IMR-90 (cell line): ENCODE results near the gene RTF1. TPM values are rescaled to one million over a fixed set of nuclear protein-coding genes. Genes with fewer than 3 reads are reported as not detected.

ENCODE experiments used
- ATAC-seq: fragments of 200-7000 bp; cut with Tn5 transposase; 2 replicates; pipeline ENCODE4 v1.9.1; 2020; ENCODE audit warnings: low read depth, mild to moderate bottlenecking, moderate library complexity
- BruUV-seq: library from RNA; stranded (reverse); fragments of 400-500 nt; replicated peaks from 2 replicates; lab custom pipeline; 2021; lab: Mats Ljungman, UMichigan
- CTCF ChIA-PET: fragments of 300-600 bp; formaldehyde crosslinking; extraction: SDS; loops from one replicate; lab custom pipeline; 2021; ENCODE audit warnings: antibody characterized with exemption; lab: Yijun Ruan, JAX
- POLR2A ChIA-PET: fragments of 300-600 bp; sonication (Branson Sonifier 250); formaldehyde crosslinking; loops from one replicate; lab custom pipeline; 2022; ENCODE audit warnings: antibody characterized with exemption; ENCODE audit not compliant: unreplicated experiment; lab: Charles Lee
- DNase-seq: peaks from one replicate; pipeline ENCODE4 v3.0.0; 2013
- H2AFZ ChIP-seq: replicated peaks from 2 replicates; pipeline ENCODE3; 2013; ENCODE audit warnings: low read length, mild to moderate bottlenecking; ENCODE audit not compliant: poor library complexity
- H2AK5ac ChIP-seq: 2 replicates; pipeline ENCODE4 v1.6.1; 2013; ENCODE audit warnings: low read depth, low read length, inconsistent platforms
- H2AK9ac ChIP-seq: replicated peaks from 2 replicates; pipeline ENCODE3; 2013; ENCODE audit warnings: mild to moderate bottlenecking, low read depth, low read length, moderate library complexity; ENCODE audit not compliant: poor library complexity
- H2BK120ac ChIP-seq: 2 replicates; pipeline ENCODE4 v1.6.1; 2013; ENCODE audit warnings: low read depth, low read length, inconsistent platforms
- H2BK15ac ChIP-seq: 3 replicates; pipeline ENCODE4 v1.6.1; 2013; ENCODE audit warnings: low read depth, low read length, inconsistent platforms
- H2BK20ac ChIP-seq: 2 replicates; pipeline ENCODE4 v1.6.1; 2013; ENCODE audit warnings: low read depth, mild to moderate bottlenecking, inconsistent platforms, low read length, moderate library complexity
- H2BK5ac ChIP-seq: 2 replicates; pipeline ENCODE4 v1.6.1; 2013; ENCODE audit warnings: mild to moderate bottlenecking, low read depth, low read length, inconsistent platforms; ENCODE audit not compliant: poor library complexity, severe bottlenecking
- H3K14ac ChIP-seq: replicated peaks from 2 replicates; pipeline ENCODE4 v1.6.1; 2013; ENCODE audit warnings: low read depth, low read length, inconsistent platforms
- H3K18ac ChIP-seq: 2 replicates; pipeline ENCODE4 v1.6.1; 2013; ENCODE audit warnings: low read depth, low read length, control low read depth
- H3K23ac ChIP-seq: 2 replicates; pipeline ENCODE4 v1.6.1; 2013; ENCODE audit warnings: low read depth, low read length, inconsistent platforms
- H3K27ac ChIP-seq: 2 replicates; pipeline ENCODE4 v1.5.1; 2013; ENCODE audit warnings: mild to moderate bottlenecking, control low read depth, low read length; ENCODE audit not compliant: insufficient read depth
- H3K27me3 ChIP-seq: 2 replicates; pipeline ENCODE4 v1.6.1; 2013; ENCODE audit warnings: low read length; ENCODE audit not compliant: control insufficient read depth, insufficient read depth
- H3K36me3 ChIP-seq: 2 replicates; pipeline ENCODE4 v1.6.1; 2013; ENCODE audit warnings: low read length, mixed read lengths; ENCODE audit not compliant: control insufficient read depth, insufficient read depth
- H3K4ac ChIP-seq: 2 replicates; pipeline ENCODE4 v1.6.1; 2013; ENCODE audit warnings: low read depth, low read length, inconsistent platforms
- H3K4me1 ChIP-seq: 2 replicates; pipeline ENCODE4 v1.6.1; 2013; ENCODE audit warnings: low read length, mixed read lengths; ENCODE audit not compliant: control insufficient read depth, insufficient read depth
- H3K4me2 ChIP-seq: 2 replicates; pipeline ENCODE4 v1.6.1; 2013; ENCODE audit warnings: low read depth, mild to moderate bottlenecking, control low read depth, low read length, moderate library complexity
- H3K4me3 ChIP-seq: 2 replicates; pipeline ENCODE4 v1.5.1; 2013; ENCODE audit warnings: low read depth, mild to moderate bottlenecking, control low read depth, low read length, moderate library complexity; ENCODE audit not compliant: insufficient read depth
- H3K56ac ChIP-seq: 2 replicates; pipeline ENCODE4 v1.6.1; 2013; ENCODE audit warnings: low read length, inconsistent platforms; ENCODE audit not compliant: insufficient read depth; ENCODE audit errors: extremely low read depth
- H3K79me1 ChIP-seq, 2 experiments: 2 replicates each; pipeline ENCODE4 v1.6.1; 2013; ENCODE audit warnings: low read length in 2 of 2, inconsistent platforms in 1 of 2, low read depth in 1 of 2
- H3K9ac ChIP-seq: 2 replicates; pipeline ENCODE4 v1.6.1; 2013; ENCODE audit warnings: low read depth, low read length, control low read depth
- H3K9me1 ChIP-seq: 2 replicates; pipeline ENCODE4 v1.6.1; 2013; ENCODE audit warnings: low read length, inconsistent platforms; ENCODE audit not compliant: insufficient read depth
- H3K9me3 ChIP-seq: 2 replicates; pipeline ENCODE4 v1.6.1; 2013; ENCODE audit warnings: low read length; ENCODE audit not compliant: control insufficient read depth, insufficient read depth
- H4K20me1 ChIP-seq: 2 replicates; pipeline ENCODE4 v1.6.1; 2013; ENCODE audit warnings: low read length, inconsistent platforms; ENCODE audit not compliant: insufficient read depth
- H4K5ac ChIP-seq: 2 replicates; pipeline ENCODE4 v1.6.1; 2013; ENCODE audit warnings: mild to moderate bottlenecking, low read depth, low read length, control low read depth
- H4K8ac ChIP-seq, 2 experiments: 2 replicates each; pipeline ENCODE4 v1.6.1; 2013; ENCODE audit warnings: low read depth in 2 of 2, low read length in 2 of 2, control low read depth in 1 of 2, inconsistent platforms in 1 of 2
- H4K91ac ChIP-seq: 2 replicates; pipeline ENCODE4 v1.6.1; 2013; ENCODE audit warnings: low read depth, low read length, inconsistent platforms; ENCODE audit not compliant: insufficient read depth
- MAFK ChIP-seq: IDR thresholded peaks from 2 replicates; pipeline ENCODE4 v1.6.1; 2012; ENCODE audit warnings: low read depth, low read length, improper control_type of control experiment
- MAZ ChIP-seq: IDR thresholded peaks from 2 replicates; pipeline ENCODE4 v1.6.1; 2012; ENCODE audit warnings: low read depth, mild to moderate bottlenecking, low read length, improper control_type of control experiment, moderate library complexity, borderline replicate concordance
- RAD21 ChIP-seq: IDR thresholded peaks from 2 replicates; pipeline ENCODE4 v1.6.1; 2012; ENCODE audit warnings: low read length, improper control_type of control experiment
- RFX5 ChIP-seq: IDR thresholded peaks from 2 replicates; pipeline ENCODE4 v1.8.0; 2012; ENCODE audit warnings: low read depth, mild to moderate bottlenecking, low read length, moderate library complexity
- SMC3 ChIP-seq: fragments of 150-350 bp; IDR thresholded peaks from 2 replicates; pipeline ENCODE4 v1.6.1; 2016; ENCODE audit warnings: low read depth, mild to moderate bottlenecking, antibody characterized with exemption, low read length, moderate library complexity
- WGBS, 2 experiments: methylation state at CpG; one replicate each; pipeline versions ENCODE4 v1.1.5 to v1.1.7; 2013; ENCODE audit warnings: missing lambda C conversion rate in 2 of 2; ENCODE audit not compliant: insufficient read length in 1 of 2; ENCODE audit errors: extremely low coverage in 2 of 2; 5-methylcytosine and 5-hydroxymethylcytosine counted together
- dilution Hi-C: fragments of 300-500 bp; cut with HindIII; formaldehyde crosslinking; loops from one replicate; pipeline ENCODE4 v1.14.3; 2018; ENCODE audit warnings: low sequenced_read_pairs; ENCODE audit not compliant: unreplicated experiment
- in situ Hi-C: fragments of 300-500 bp; cut with MboI; formaldehyde crosslinking; loops from 3 replicates; pipeline ENCODE4 v1.14.3; 2019; ENCODE audit warnings: low sequenced_read_pairs, inconsistent platforms, mixed read lengths
- intact Hi-C: fragments of 100-400 bp; cut with micrococcal nuclease; formaldehyde crosslinking; loops from 2 replicates; pipeline ENCODE4 v1.10.0; 2022
- polyA plus RNA-seq, 3 experiments: library from polyadenylated mRNA; depleted of rRNA; stranded (reverse); fragments of >200 nt; gene quantifications; 2 replicates each; pipeline ENCODE4 v1.2.3, GENCODE V29; 2012; ENCODE audit warnings: low replicate concordance in 1 of 3
- total RNA-seq: library from RNA; depleted of rRNA; stranded (reverse); fragments of >200 nt; gene quantifications from 2 replicates; pipeline ENCODE4 v1.2.3, GENCODE V29; 2012

Gene RTF1
- total and polyA plus RNA-seq, 2 of the 4 experiments (the other 2 are of a cell fraction): 15.1 to 24.3 TPM

- H3K4ac ChIP-seq: no peak overlapping the region
- peaks cover 53% of the 10 kb centered on the region for H3K36me3 ChIP-seq
- intact Hi-C loops: no loop called here
- no peak overlapping the region for H2BK5ac ChIP-seq
- H3K56ac ChIP-seq: no peak overlapping the region
- H2AFZ ChIP-seq: no peak overlapping the region
- no peak overlapping the region for H2BK120ac ChIP-seq
- H3K9me1 ChIP-seq: no peaks in the 10 kb centered on the region; the same call in 1 of the 2 replicates
- no peaks in the 10 kb centered on the region for H3K4me1 ChIP-seq
- no TSS peak for BruUV-seq
- no peak overlapping the region for H3K4me3 ChIP-seq
- TF ChIP-seq RFX5: no peak
- TF ChIP-seq RAD21: no peak
- no peak for TF ChIP-seq SMC3
- TF ChIP-seq MAZ: no peak
- TF ChIP-seq MAFK: no peak
- dilution Hi-C loops: no loop called here
- H3K27me3 ChIP-seq: no peaks in the 10 kb centered on the region
- no peak overlapping the region for H3K4me2 ChIP-seq
- no peak overlapping the region for H2BK15ac ChIP-seq
- in situ Hi-C loops: no loop called here
- no peak overlapping the region for H3K23ac ChIP-seq
- DNase-seq (peak; percentile 11), ATAC-seq (peak; percentile 78)
- no peak overlapping the region for H4K8ac ChIP-seq
- ChIA-PET CTCF (no interaction called here), POLR2A (interaction anchor here (0.6 kb wide), 1 partner anchor 11 kb away, joined by 4 read pairs; no protein-coding TSS in a partner anchor)
- no peaks in the 10 kb centered on the region for H3K79me1 ChIP-seq
- H2AK5ac ChIP-seq: no peak overlapping the region
- no peak overlapping the region for H4K5ac ChIP-seq
- no peaks in the 10 kb centered on the region for H3K9me3 ChIP-seq
- no peak overlapping the region for H3K9ac ChIP-seq
- no peaks in the 10 kb centered on the region for H4K20me1 ChIP-seq
- H3K18ac ChIP-seq: no peak overlapping the region
- no peak overlapping the region for H3K14ac ChIP-seq
- no peak overlapping the region for H3K27ac ChIP-seq
- H2BK20ac ChIP-seq: no peak overlapping the region
- no peak overlapping the region for H4K91ac ChIP-seq
- peak overlapping the region; percentile 24 for H2AK9ac ChIP-seq
- no CpG with 5 or more reads among the region's 5 CpGs for WGBS, 2 experiments
Observed at GRCh38 chr15:41523097-41523496, 106.2 kb downstream of the RTF1 start.
